NCI-H748 (cell line): ENCODE measurements around the gene CD68.
"Not testable (repeated sequence)": the region's sequence is repeated elsewhere in the genome, so short reads cannot be mapped to it uniquely, and the experiment has no call there.

Experiments
- DNase-seq: peaks from one replicate; lab custom pipeline; 2025; ENCODE audit not compliant: unreplicated experiment; lab: John Stamatoyannopoulos, UW

The CD68 gene

GRCh38 chr17:7580604-7581575 lies 1.5 kb downstream of the CD68 start:
- DNase-seq: no peak

- no peak for DNase-seq
These were observed 3.2 kb downstream of the CD68 start for GRCh38 chr17:7582396-7583252.

- DNase-seq: peak; percentile 99
These were observed 4.0 kb downstream of the CD68 start, which contains the start of gene MPDU1 for GRCh38 chr17:7583253-7584109. Gene MPDU1 (plus strand): TSS chr17:7583852. CDS start chr17:7583863, 11 bp downstream.

- no peak for DNase-seq
These were observed 7.4 kb downstream of the CD68 start for GRCh38 chr17:7586673-7587419.

GRCh38 chr17:7587420-7588151 lies 8.1 kb downstream of the CD68 start:
- DNase-seq: no peak

- no peak for DNase-seq
These were observed 9.2 kb downstream of the CD68 start for GRCh38 chr17:7588553-7589203.

GRCh38 chr17:7589204-7589868 lies 9.9 kb downstream of the CD68 start:
- peak; percentile 90 for DNase-seq

- DNase-seq: peak; percentile 26
These were observed 10.7 kb downstream of the CD68 start, which contains the start of gene SOX15 for GRCh38 chr17:7589891-7590691. Gene SOX15 (minus strand): TSS chr17:7590094. CDS start chr17:7589676, 418 bp downstream.

- DNase-seq: no peak
These were observed 11.3 kb downstream of the CD68 start for GRCh38 chr17:7590743-7591142.

- no peak for DNase-seq
These were observed 12.2 kb downstream of the CD68 start for GRCh38 chr17:7591596-7591995.

GRCh38 chr17:7592422-7593021 lies 13.1 kb downstream of the CD68 start:
- no peak for DNase-seq

GRCh38 chr17:7593296-7593695 lies 13.9 kb downstream of the CD68 start:
- no peak for DNase-seq

- DNase-seq: not testable (repeated sequence)
These were observed 18.1 kb downstream of the CD68 start for GRCh38 chr17:7597561-7597960.

GRCh38 chr17:7606280-7606679 lies 26.8 kb downstream of the CD68 start:
- no peak for DNase-seq

- DNase-seq: peak; percentile 29
These were observed 31.2 kb downstream of the CD68 start for GRCh38 chr17:7610641-7611040.

GRCh38 chr17:7611635-7612293 lies 32.3 kb downstream of the CD68 start:
- DNase-seq: no peak

GRCh38 chr17:7612294-7612640 lies 32.8 kb downstream of the CD68 start:
- no peak for DNase-seq
